Activated CD4-positive, alpha-beta T cell treated with anti-CD3 and anti-CD28 coated beads for 36 hours (primary cell): Measurements from ENCODE around the gene MTCL1. TPM values are rescaled to one million over a fixed set of nuclear protein-coding genes. Genes with fewer than 3 reads are reported as not detected.
A peak's percentile ranks its signal among the peaks of the same experiment; 100 is the strongest.

Experiments
- ATAC-seq: fragments of 200-7000 bp; cut with Tn5 transposase; one replicate; pipeline ENCODE4 v1.10.0; 2021; ENCODE audit warnings: mild to moderate bottlenecking, moderate library complexity
- CTCF ChIA-PET: fragments of 350-600 bp; sonication (Branson Sonifier 250); formaldehyde crosslinking; loops from one replicate; lab custom pipeline; 2021; ENCODE audit warnings: antibody characterized with exemption; lab: Charles Lee
- POLR2A ChIA-PET: fragments of 350-600 bp; sonication (Branson Sonifier 250); formaldehyde crosslinking; loops from one replicate; lab custom pipeline; 2021; ENCODE audit warnings: antibody characterized with exemption, inconsistent platforms; lab: Charles Lee
- DNase-seq: peaks from one replicate; pipeline ENCODE4 v3.0.0-alpha.2; 2020
- H3K27ac Mint-ChIP-seq: one replicate; pipeline ENCODE4 v1.8.0; 2021; ENCODE audit warnings: mixed read lengths
- H3K27me3 Mint-ChIP-seq: one replicate; pipeline ENCODE4 v1.8.0; 2021; ENCODE audit warnings: mixed read lengths
- H3K36me3 Mint-ChIP-seq: one replicate; pipeline ENCODE4 v1.8.0; 2021; ENCODE audit warnings: low read depth, mixed read lengths
- H3K4me1 Mint-ChIP-seq: one replicate; pipeline ENCODE4 v1.8.0; 2021; ENCODE audit warnings: mixed read lengths
- H3K4me3 Mint-ChIP-seq: one replicate; pipeline ENCODE4 v1.8.0; 2021; ENCODE audit warnings: mild to moderate bottlenecking, moderate library complexity, mixed read lengths
- H3K9me3 Mint-ChIP-seq: one replicate; pipeline ENCODE4 v1.8.0; 2021; ENCODE audit warnings: low read depth, mixed read lengths
- intact Hi-C, 2 experiments: fragments of 100-400 bp; cut with DNase I in 1 of 2; cut with micrococcal nuclease in 1 of 2; formaldehyde crosslinking; loops; one replicate each; pipeline versions ENCODE4 v1.14.2 to v1.15.1; 2022 to 2024; cut with DNase I, micrococcal nuclease
- total RNA-seq, 2 experiments: library from RNA; stranded (reverse); gene quantifications; one replicate each; pipeline ENCODE4 v1.2.3, GENCODE V29; 2021

The MTCL1 gene
- total RNA-seq, 2 experiments from 2014 or later: 0.14 to 0.35 TPM

DNA sequence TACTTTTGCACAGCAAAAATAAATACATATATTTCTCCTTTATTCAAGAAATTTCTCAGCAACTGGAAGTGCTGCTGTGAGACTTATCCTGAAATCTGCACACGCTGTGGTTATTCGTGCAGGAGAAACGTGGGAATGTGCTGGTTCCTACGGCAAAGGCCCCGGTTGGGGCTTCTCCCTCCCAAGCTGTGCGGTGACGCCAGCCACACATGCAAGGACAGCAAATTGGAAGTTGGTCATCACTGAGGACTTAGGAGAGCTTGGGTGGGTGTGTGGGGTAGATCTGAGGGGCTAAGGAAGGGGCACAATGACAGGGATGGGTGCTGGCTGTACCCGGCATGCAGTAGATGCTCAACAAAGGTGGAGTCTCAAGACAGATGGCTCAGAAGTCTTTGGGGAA lies 16.5 kb upstream of the MTCL1 start:
- no peak overlapping the region for H3K4me3 Mint-ChIP-seq

DNA sequence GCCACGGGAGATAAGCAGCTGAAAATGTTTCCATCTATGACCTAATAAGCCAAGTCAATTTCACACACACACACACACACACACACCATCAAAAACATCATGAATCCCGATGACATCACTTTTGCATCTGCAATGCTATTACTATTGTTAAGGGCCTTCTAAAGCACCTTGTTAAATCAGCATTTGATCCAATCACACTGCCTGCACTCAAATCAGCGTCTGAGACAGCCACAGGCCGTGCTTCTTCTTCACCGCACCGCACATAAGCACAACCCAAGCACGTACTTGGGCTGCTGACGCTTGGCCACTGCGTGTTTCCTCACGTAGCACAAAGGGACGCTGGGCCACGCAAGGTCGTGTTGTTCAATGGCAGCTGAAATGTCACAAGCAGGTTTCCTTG lies 15.8 kb upstream of the MTCL1 start:
- no peak overlapping the region for H3K4me3 Mint-ChIP-seq
- H3K9me3 Mint-ChIP-seq: no peaks in the 10 kb centered on the region
- peaks cover 5% of the 10 kb centered on the region for H3K27me3 Mint-ChIP-seq
- H3K36me3 Mint-ChIP-seq: no peaks in the 10 kb centered on the region
- intact Hi-C loops: no loop called here
- ChIA-PET POLR2A (no interaction called here), CTCF (no interaction called here)
- DNase-seq (no peak), ATAC-seq (no peak)
- H3K4me1 Mint-ChIP-seq: no peaks in the 10 kb centered on the region
- no peak overlapping the region for H3K27ac Mint-ChIP-seq

More for the DNA sequence above, 16.5 kb upstream of the MTCL1 start:
- ATAC-seq (no peak), DNase-seq (no peak)
- no peaks in the 10 kb centered on the region for H3K36me3 Mint-ChIP-seq
- H3K9me3 Mint-ChIP-seq: no peaks in the 10 kb centered on the region
- H3K27ac Mint-ChIP-seq: no peak overlapping the region
- H3K27me3 Mint-ChIP-seq: peaks cover 5% of the 10 kb centered on the region
- ChIA-PET CTCF (interaction anchor here (1.0 to 1.1 kb wide), 2 partner anchors 8 to 10 kb away, joined by 3 read pairs; no protein-coding TSS in a partner anchor), POLR2A (no interaction called here)
- intact Hi-C loops: no loop called here
- no peaks in the 10 kb centered on the region for H3K4me1 Mint-ChIP-seq

- no peak overlapping the region for H3K27ac Mint-ChIP-seq
- ChIA-PET POLR2A (no interaction called here), CTCF (interaction anchor here (0.6 to 2.8 kb wide), 6 partner anchors 15 to 937 kb away, joined by 3 to 30 read pairs (median 7); no protein-coding TSS in a partner anchor)
- H3K4me1 Mint-ChIP-seq: no peaks in the 10 kb centered on the region
- H3K4me3 Mint-ChIP-seq: no peak overlapping the region
- H3K9me3 Mint-ChIP-seq: no peaks in the 10 kb centered on the region
- ATAC-seq: no peak
- DNase-seq: no peak
- intact Hi-C loops: loop anchor here in 1 of 2 experiments (5.0 kb wide), 1 partner anchor 38 kb away; no protein-coding TSS in a partner anchor
- peaks cover 12% of the 10 kb centered on the region for H3K27me3 Mint-ChIP-seq
- H3K36me3 Mint-ChIP-seq: no peaks in the 10 kb centered on the region
Measured at GRCh38 chr18:8694891-8695290, 10.5 kb upstream of the MTCL1 start.

DNA sequence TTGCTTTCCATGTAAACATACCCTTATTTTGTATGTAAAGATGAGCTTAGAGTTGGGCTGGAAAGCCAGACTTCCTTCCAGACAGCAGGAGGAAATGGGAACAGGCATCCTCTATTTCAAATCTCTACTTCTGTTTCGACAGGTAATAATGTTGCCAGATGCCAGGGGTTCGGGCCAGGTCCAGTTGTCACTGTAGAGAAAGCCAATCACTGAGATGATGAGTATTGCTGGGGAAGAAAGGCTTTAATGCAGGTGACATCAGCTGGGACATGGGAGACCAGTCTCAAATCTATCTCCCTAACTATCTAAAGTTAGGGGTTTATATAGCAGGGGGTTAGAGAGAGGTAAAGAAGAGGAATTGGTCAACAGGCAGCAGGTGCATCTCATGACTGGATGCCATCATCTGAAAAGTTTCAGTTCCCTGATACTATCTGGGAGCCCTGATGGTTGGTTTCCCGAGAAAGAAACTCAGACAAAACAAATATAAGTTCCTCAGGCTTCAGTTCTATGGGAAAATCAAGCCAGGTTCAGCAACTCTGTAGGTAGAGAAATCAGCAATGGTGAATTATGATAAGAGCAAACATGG lies 9.3 kb upstream of the MTCL1 start:
- CTCF ChIA-PET: interaction anchor here (0.7 to 2.8 kb wide), 20 partner anchors 13 to 352 kb away, joined by 3 to 30 read pairs (median 4); no protein-coding TSS in a partner anchor
- Mint-ChIP-seq H3K4me3 (no peak overlapping the region), H3K36me3 (no peaks in the 10 kb centered on the region), H3K4me1 (no peaks in the 10 kb centered on the region), H3K27ac (no peak overlapping the region), H3K9me3 (no peaks in the 10 kb centered on the region), H3K27me3 (peaks cover 10% of the 10 kb centered on the region)
- POLR2A ChIA-PET: interaction anchor here (0.6 kb wide), 1 partner anchor 17 kb away, joined by 3 read pairs; no protein-coding TSS in a partner anchor
- DNase-seq (no peak), ATAC-seq (no peak)
- intact Hi-C loops: loop anchor here (1.0 to 5.0 kb wide), 3 partner anchors 39 to 359 kb away; no protein-coding TSS in a partner anchor

- no peak overlapping the region for H3K4me3 Mint-ChIP-seq
- CTCF ChIA-PET: interaction anchor here (0.5 to 2.8 kb wide), 21 partner anchors 8 to 1706 kb away, joined by 3 to 30 read pairs (median 4); no protein-coding TSS in a partner anchor
Measured at GRCh38 chr18:8696749-8697211, 8.6 kb upstream of the MTCL1 start.

GRCh38 chr18:8699126-8699525 lies 6.2 kb upstream of the MTCL1 start:
- ATAC-seq: no peak
- no peaks in the 10 kb centered on the region for H3K36me3 Mint-ChIP-seq
- intact Hi-C loops: loop anchor here in 1 of 2 experiments (5.0 kb wide), 1 partner anchor 42 kb away; no protein-coding TSS in a partner anchor
- ChIA-PET POLR2A (no interaction called here), CTCF (interaction anchor here (1.2 kb wide), 1 partner anchor 289 kb away, joined by 4 read pairs; no protein-coding TSS in a partner anchor)
- no peak for DNase-seq
- no peak overlapping the region for H3K27ac Mint-ChIP-seq
- H3K4me3 Mint-ChIP-seq: no peak overlapping the region
- no peaks in the 10 kb centered on the region for H3K9me3 Mint-ChIP-seq
- H3K4me1 Mint-ChIP-seq: peaks cover 4% of the 10 kb centered on the region
- peaks cover 26% of the 10 kb centered on the region for H3K27me3 Mint-ChIP-seq

More at GRCh38 chr18:8696749-8697211, 8.6 kb upstream of the MTCL1 start:
- Mint-ChIP-seq H3K27ac (no peak overlapping the region), H3K27me3 (peaks cover 13% of the 10 kb centered on the region), H3K4me1 (no peaks in the 10 kb centered on the region), H3K9me3 (no peaks in the 10 kb centered on the region), H3K36me3 (no peaks in the 10 kb centered on the region)
- intact Hi-C loops: loop anchor here (1.0 to 5.0 kb wide), 3 partner anchors 39 to 359 kb away; no protein-coding TSS in a partner anchor
- peak; percentile 89 for ATAC-seq
- peak; percentile 84 for DNase-seq
- POLR2A ChIA-PET: no interaction called here

- H3K36me3 Mint-ChIP-seq: no peaks in the 10 kb centered on the region
- no peak overlapping the region for H3K27ac Mint-ChIP-seq
- H3K4me3 Mint-ChIP-seq: no peak overlapping the region
- peaks cover 30% of the 10 kb centered on the region for H3K27me3 Mint-ChIP-seq
- DNase-seq: no peak
- H3K4me1 Mint-ChIP-seq: peaks cover 9% of the 10 kb centered on the region
- ChIA-PET POLR2A (no interaction called here), CTCF (interaction anchor here (0.6 to 1.2 kb wide), 2 partner anchors 288 to 1212 kb away, joined by 3 to 4 read pairs; no protein-coding TSS in a partner anchor)
- intact Hi-C loops: loop anchor here (5.0 to 10.0 kb wide), 3 partner anchors 43 to 635 kb away; partner anchors contain the start of gene TWSG1 (in 1 of the 2)
- no peaks in the 10 kb centered on the region for H3K9me3 Mint-ChIP-seq
- ATAC-seq: no peak
Measured at GRCh38 chr18:8699948-8700347, 5.4 kb upstream of the MTCL1 start.

GRCh38 chr18:8701546-8702118 lies 3.7 kb upstream of the MTCL1 start:
- ChIA-PET POLR2A (no interaction called here), CTCF (interaction anchor here (0.6 kb wide), 1 partner anchor 10 kb away, joined by 3 read pairs; no protein-coding TSS in a partner anchor)
- no peak overlapping the region for H3K4me3 Mint-ChIP-seq
- peaks cover 9% of the 10 kb centered on the region for H3K4me1 Mint-ChIP-seq
- ATAC-seq (no peak), DNase-seq (no peak)
- intact Hi-C loops: loop anchor here in 1 of 2 experiments (10.0 kb wide), 2 partner anchors 443 to 633 kb away; partner anchors contain the start of gene TWSG1
- H3K27ac Mint-ChIP-seq: no peak overlapping the region
- H3K27me3 Mint-ChIP-seq: peaks cover 31% of the 10 kb centered on the region
- H3K36me3 Mint-ChIP-seq: no peaks in the 10 kb centered on the region
- H3K9me3 Mint-ChIP-seq: no peaks in the 10 kb centered on the region

DNA sequence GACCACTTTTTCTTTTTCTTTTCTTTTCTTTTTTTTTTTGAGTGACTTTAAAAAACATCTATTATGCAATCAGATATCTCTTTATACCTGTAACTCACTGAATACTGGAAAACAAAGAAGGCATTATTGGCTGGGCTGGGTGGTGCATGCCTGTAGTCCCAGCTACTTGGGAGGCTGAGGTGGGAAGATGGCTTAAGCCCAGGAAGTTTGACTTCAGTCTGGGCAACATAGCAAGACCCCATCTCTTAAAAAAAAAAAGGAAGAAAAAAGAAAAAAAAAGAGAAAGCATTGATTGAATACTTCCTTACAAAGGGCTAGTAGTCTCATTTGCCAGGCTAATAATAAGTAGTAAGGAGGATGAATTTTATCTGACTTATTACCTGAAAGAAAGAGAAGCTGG lies 2.7 kb upstream of the MTCL1 start:
- no peaks in the 10 kb centered on the region for H3K36me3 Mint-ChIP-seq
- ATAC-seq (no peak), DNase-seq (no peak)
- peaks cover 39% of the 10 kb centered on the region for H3K27me3 Mint-ChIP-seq
- ChIA-PET CTCF (interaction anchor here (0.7 to 1.8 kb wide), 2 partner anchors 49 to 124 kb away, joined by 3 to 7 read pairs; no protein-coding TSS in a partner anchor), POLR2A (interaction anchor here (0.5 kb wide), 1 partner anchor 788 kb away, joined by 3 read pairs; no protein-coding TSS in a partner anchor)
- no peaks in the 10 kb centered on the region for H3K9me3 Mint-ChIP-seq
- H3K4me3 Mint-ChIP-seq: no peak overlapping the region
- H3K27ac Mint-ChIP-seq: no peak overlapping the region
- intact Hi-C loops: loop anchor here in 1 of 2 experiments (10.0 kb wide), 2 partner anchors 442 to 632 kb away; partner anchors contain the start of gene TWSG1
- peaks cover 12% of the 10 kb centered on the region for H3K4me1 Mint-ChIP-seq

GRCh38 chr18:8703092-8703709 lies 2.2 kb upstream of the MTCL1 start:
- intact Hi-C loops: loop anchor here in 1 of 2 experiments (10.0 kb wide), 2 partner anchors 442 to 632 kb away; partner anchors contain the start of gene TWSG1
- Mint-ChIP-seq H3K27me3 (peaks cover 44% of the 10 kb centered on the region), H3K27ac (no peak overlapping the region), H3K4me3 (no peak overlapping the region), H3K4me1 (peaks cover 12% of the 10 kb centered on the region), H3K9me3 (no peaks in the 10 kb centered on the region), H3K36me3 (no peaks in the 10 kb centered on the region)
- POLR2A ChIA-PET: interaction anchor here (0.5 kb wide), 1 partner anchor 788 kb away, joined by 3 read pairs; no protein-coding TSS in a partner anchor
- CTCF ChIA-PET: interaction anchor here (0.6 to 1.8 kb wide), 3 partner anchors 50 to 197 kb away, joined by 3 to 7 read pairs (median 3); no protein-coding TSS in a partner anchor
- ATAC-seq: no peak
- DNase-seq: no peak
